K562 (cell line): Measurements from ENCODE around the gene AKAP14. TPM values are rescaled to one million over a fixed set of nuclear protein-coding genes. Genes with fewer than 3 reads are reported as not detected.

Experiments used
- ATAC-seq: fragments of 200-7000 bp; cut with Tn5 transposase; 3 replicates; pipeline ENCODE4 v1.9.1; 2020; ENCODE audit warnings: moderate library complexity
- Bru-seq: library from RNA; stranded (reverse); fragments of 400-500 nt; gene quantifications from one replicate; lab custom pipeline; 2021; lab: Mats Ljungman, UMichigan
- BruChase-seq, 2 experiments: library from RNA; stranded (reverse); fragments of 400-500 nt; gene quantifications; one replicate each; lab custom pipeline; 2021; lab: Mats Ljungman, UMichigan
- BruUV-seq: library from RNA; stranded (reverse); fragments of 400-500 nt; replicated peaks from 2 replicates; lab custom pipeline; 2021; lab: Mats Ljungman, UMichigan
- CTCF ChIA-PET: fragments of 300-600 bp; formaldehyde crosslinking; extraction: SDS; loops from one replicate; lab custom pipeline; 2021; ENCODE audit warnings: low intra/inter-chr PET ratio; lab: Yijun Ruan, JAX
- POLR2A ChIA-PET: fragments of 300-600, 350-650 bp; sonication (Branson Sonifier 250); formaldehyde crosslinking; extraction: SDS; loops from one replicate; lab custom pipeline; 2021; ENCODE audit warnings: antibody characterized with exemption, inconsistent platforms; lab: Yijun Ruan, JAX
- DNase-seq, 4 experiments: peaks; one replicate each; pipeline versions ENCODE4 v3.0.0 to v3.0.0-alpha.2; 2011 to 2018; ENCODE audit warnings: low spot score in 3 of 4, mixed read lengths in 3 of 4; ENCODE audit errors: extremely low read depth in 1 of 4
- FAIRE-seq: peaks from 2 replicates; lab custom pipeline; 2011; peaks lifted over from hg19 to GRCh38; lab: Jason Lieb, UNC
- H2AFZ ChIP-seq: 2 replicates; pipeline ENCODE4 v1.6.0; 2011; ENCODE audit warnings: low read depth, low read length, control low read depth, inconsistent platforms
- H3K27ac ChIP-seq: fragments of 200-600 bp; 3 replicates; pipeline ENCODE4 v1.8.0; 2011; ENCODE audit warnings: low read depth, mild to moderate bottlenecking, control low read depth, inconsistent platforms, low read length, moderate library complexity, mixed read lengths; ENCODE audit errors: extremely low read depth
- H3K27me3 ChIP-seq, 2 experiments: fragments of 300-600 bp in 1 of 2; 2 replicates in 1 of 2; 3 replicates in 1 of 2; pipeline versions ENCODE4 v1.6.0 to v1.8.0; 2011; ENCODE audit warnings: inconsistent platforms in 2 of 2, low read length in 2 of 2, mild to moderate bottlenecking in 1 of 2, mixed read lengths in 1 of 2, moderate library complexity in 1 of 2; ENCODE audit not compliant: control insufficient read depth in 2 of 2, insufficient read depth in 2 of 2
- H3K36me3 ChIP-seq: fragments of 300-600 bp; 3 replicates; pipeline ENCODE4 v1.8.0; 2011; ENCODE audit warnings: mild to moderate bottlenecking, low read length, inconsistent platforms; ENCODE audit not compliant: control insufficient read depth, insufficient read depth
- H3K4me1 ChIP-seq, 2 experiments: fragments of 200-600 bp in 1 of 2; replicated peaks in 1 of 2; 2 replicates in 1 of 2; 3 replicates in 1 of 2; pipeline versions ENCODE4 v1.5.1 to v1.8.0; 2011; ENCODE audit warnings: inconsistent platforms in 2 of 2, low read length in 2 of 2, mild to moderate bottlenecking in 1 of 2, mixed read lengths in 1 of 2, moderate library complexity in 1 of 2; ENCODE audit not compliant: control insufficient read depth in 2 of 2, insufficient read depth in 2 of 2
- H3K4me2 ChIP-seq: 2 replicates; pipeline ENCODE4 v1.6.1; 2011; ENCODE audit warnings: low read length, control low read depth, inconsistent platforms, mixed read lengths; ENCODE audit not compliant: insufficient read depth
- H3K4me3 ChIP-seq: fragments of 200-600 bp; sonication (generic), shearing (Covaris generic); 2 replicates; pipeline ENCODE4 v1.5.1; 2016; ENCODE audit warnings: control low read depth, inconsistent platforms
- H3K79me2 ChIP-seq: fragments of 200-600 bp; 3 replicates; pipeline ENCODE4 v1.8.0; 2011; ENCODE audit warnings: low read length, inconsistent platforms; ENCODE audit not compliant: control insufficient read depth, insufficient read depth
- H3K9ac ChIP-seq, 2 experiments: 2 replicates each; pipeline versions ENCODE4 v1.6.0 to v1.6.1; 2011; ENCODE audit warnings: low read depth in 2 of 2, low read length in 2 of 2, control low read depth in 1 of 2, inconsistent platforms in 1 of 2, mild to moderate bottlenecking in 1 of 2, mixed read lengths in 1 of 2; ENCODE audit not compliant: insufficient read depth in 1 of 2
- H3K9me1 ChIP-seq: one replicate; pipeline ENCODE4 v1.6.0; 2011; ENCODE audit warnings: inconsistent platforms, mild to moderate bottlenecking, low read length, moderate library complexity; ENCODE audit not compliant: control insufficient read depth, insufficient read depth
- H3K9me3 ChIP-seq: replicated peaks from 2 replicates; pipeline ENCODE4 v1.5.1; 2011; ENCODE audit warnings: low read depth, low read length, inconsistent platforms; ENCODE audit not compliant: control insufficient read depth, insufficient read depth
- H4K20me1 ChIP-seq: replicated peaks from 2 replicates; pipeline ENCODE4 v1.6.1; 2011; ENCODE audit warnings: low read length, inconsistent platforms, mixed read lengths; ENCODE audit not compliant: control insufficient read depth, insufficient read depth
- AFF1 ChIP-seq, 2 experiments: fragments of 450-650 bp; IDR thresholded peaks; 2 replicates each; pipeline ENCODE4 v1.6.1; 2018; ENCODE audit warnings: mild to moderate bottlenecking in 2 of 2, low read depth in 1 of 2; ENCODE audit not compliant: partially characterized antibody in 2 of 2
- ARID1B ChIP-seq: fragments of 450-650 bp; IDR thresholded peaks from 2 replicates; pipeline ENCODE4 v1.6.1; 2016; ENCODE audit warnings: antibody characterized with exemption, mild to moderate bottlenecking, inconsistent platforms
- GABPB1 ChIP-seq: sonication (generic); formaldehyde crosslinking; IDR thresholded peaks from 2 replicates; pipeline ENCODE4 v1.8.0; 2022; ENCODE audit warnings: mild to moderate bottlenecking, missing genetic modification reagents
- IFI16 ChIP-seq: fragments of 250-450 bp; sonication (Bioruptor Pico); IDR thresholded peaks from 2 replicates; pipeline ENCODE4 v2.1.2; 2022; ENCODE audit warnings: mild to moderate bottlenecking, inconsistent platforms
- ILK ChIP-seq: fragments of 450-650 bp; IDR thresholded peaks from 2 replicates; pipeline ENCODE4 v1.6.1; 2016; ENCODE audit warnings: missing genetic modification characterization, low read depth, mild to moderate bottlenecking, missing compliant biosample characterization, moderate library complexity, borderline replicate concordance
- L3MBTL2 ChIP-seq: fragments of 450-650 bp; IDR thresholded peaks from 2 replicates; pipeline ENCODE4 v1.6.1; 2016; ENCODE audit warnings: mild to moderate bottlenecking, moderate library complexity
- NR2C2 ChIP-seq, 2 experiments: fragments of 200-800 bp in 1 of 2; sonication (Bioruptor generic) in 1 of 2; sonication (generic) in 1 of 2; formaldehyde crosslinking in 1 of 2; IDR thresholded peaks; 2 replicates each; pipeline versions ENCODE4 v1.6.1 to v1.8.0; 2016 to 2022; ENCODE audit warnings: mild to moderate bottlenecking in 1 of 2, missing compliant biosample characterization in 1 of 2, missing genetic modification characterization in 1 of 2, missing genetic modification reagents in 1 of 2
- POLR2B ChIP-seq: fragments of 450-650 bp; IDR thresholded peaks from 2 replicates; pipeline ENCODE4 v1.6.1; 2018; ENCODE audit warnings: low read depth; ENCODE audit not compliant: partially characterized antibody
- RBM34 ChIP-seq: fragments of 200-400 bp; formaldehyde crosslinking; IDR thresholded peaks from 2 replicates; pipeline ENCODE4 v1.6.1; 2018; ENCODE audit warnings: low read length, borderline replicate concordance; ENCODE audit not compliant: insufficient read depth
- SRSF9 ChIP-seq: fragments of 200-400 bp; formaldehyde crosslinking; IDR thresholded peaks from 2 replicates; pipeline ENCODE4 v1.6.1; 2017; ENCODE audit warnings: low read depth, low read length, borderline replicate concordance
- ZNF217 ChIP-seq: sonication (generic); formaldehyde crosslinking; IDR thresholded peaks from 2 replicates; pipeline ENCODE4 v1.8.0; 2022; ENCODE audit warnings: mild to moderate bottlenecking, missing genetic modification reagents
- ZNF583 ChIP-seq: fragments of 250-450 bp; sonication (Bioruptor Pico); IDR thresholded peaks from 2 replicates; pipeline ENCODE4 v1.4.0; 2020
- ZNF79 ChIP-seq: fragments of 250-450 bp; sonication (Bioruptor Pico); IDR thresholded peaks from 2 replicates; pipeline ENCODE4 v1.4.0; 2020; ENCODE audit warnings: low read depth, mild to moderate bottlenecking, moderate library complexity
- WGBS: fragments of 100-300 bp; shearing (Covaris generic); methylation state at CpG from one replicate; pipeline ENCODE4 v1.1.6; 2016; ENCODE audit warnings: low coverage, mixed read lengths; ENCODE audit not compliant: insufficient coverage; ENCODE audit errors: missing lambda C conversion rate; 5-methylcytosine and 5-hydroxymethylcytosine counted together
- in situ Hi-C: fragments of 300-500 bp; cut with MboI; formaldehyde crosslinking; loops from 4 replicates; pipeline ENCODE4 v1.15.0; 2018; ENCODE audit warnings: inconsistent platforms, mixed read lengths
- intact Hi-C: fragments of 100-400 bp; cut with micrococcal nuclease; formaldehyde crosslinking; loops from 2 replicates; pipeline ENCODE4 v1.14.2; 2022
- long read RNA-seq, 3 experiments: library from polyadenylated mRNA in 2 of 3; library from RNA in 1 of 3; unstranded in 2 of 3; stranded (forward) in 1 of 3; transcript quantifications; one replicate each; pipeline ENCODE4 v2.0.0, GENCODE V29; 2019 to 2022
- polyA minus RNA-seq, 3 experiments: library from RNA; depleted of rRNA, polyadenylated mRNA; stranded (reverse); fragments of >200 nt; gene quantifications; 2 replicates each; pipeline ENCODE4 v1.2.3, GENCODE V29; 2011
- polyA plus RNA-seq, 8 experiments: library from polyadenylated mRNA; depleted of rRNA in 4 of 8; stranded (reverse) in 5 of 8; unstranded in 3 of 8; fragments of >200 nt; fragmentation: Nextera tagmentation in 2 of 8; fragmentation: Illumina TruSeq in 1 of 8; extraction: Ambion mirVana in 2 of 8; extraction: Trizol in 1 of 8; gene quantifications; 2 replicates each; pipeline versions ENCODE4 v1.2.1 to v1.2.3, GENCODE V29; 2011 to 2014; ENCODE audit warnings: inconsistent platforms in 1 of 8, missing spikeins in 1 of 8
- total RNA-seq, 7 experiments: library from RNA; depleted of rRNA in 6 of 7; stranded (reverse); fragments of >200 nt in 6 of 7; fragmentation: Illumina TruSeq in 2 of 7; extraction: Trizol in 2 of 7; gene quantifications; 2 replicates each; pipeline versions ENCODE4 v1.2.1 to v1.2.3, GENCODE V29; 2011 to 2021; ENCODE audit warnings: low replicate concordance in 1 of 7

The AKAP14 gene
- not detected in 2 replicates for total RNA-seq (2011; cell fraction: chromatin; rRNA removed; ENCODE audit: low replicate concordance)
- total RNA-seq (2011; cell fraction: nucleolus; rRNA removed): not detected in 2 replicates
- total RNA-seq (2011; cell fraction: nucleoplasm; rRNA removed): 1.6 TPM in 1 of 2 replicates, not detected in the other
- not detected in 2 replicates for total RNA-seq (2014; rRNA removed)
- 0.48 TPM in 1 of 2 replicates, not detected in the other for total RNA-seq (2014; rRNA removed; fragmentation: Illumina TruSeq; extraction: Trizol)
- total RNA-seq (2015; rRNA removed; fragmentation: Illumina TruSeq; extraction: Trizol): not detected in 2 replicates
- not detected in 2 replicates for total RNA-seq (2021)
- not detected in 2 replicates for polyA plus RNA-seq (2011; rRNA removed)
- polyA plus RNA-seq (2011; cell fraction: cytosol; rRNA removed): not detected in 2 replicates
- not detected in 2 replicates for polyA plus RNA-seq (2011; cell fraction: nucleus; rRNA removed)
- not detected in 2 replicates for polyA plus RNA-seq (2012)
- polyA plus RNA-seq (2014; fragmentation: Illumina TruSeq; extraction: Trizol): not detected in 2 replicates
- not detected for polyA plus RNA-seq (2014; fragmentation: Nextera tagmentation; extraction: Ambion mirVana)
- not detected in 2 replicates for polyA plus RNA-seq (2014; rRNA removed)
- polyA minus RNA-seq (2011; rRNA and poly(A)+ RNA removed): not detected in 2 replicates
- not detected in 2 replicates for polyA minus RNA-seq (2011; cell fraction: cytosol; rRNA and poly(A)+ RNA removed)
- polyA minus RNA-seq (2011; cell fraction: nucleus; rRNA and poly(A)+ RNA removed): not detected in 2 replicates
- Bru-seq, nascent RNA: percentile 4 among the genes with signal in this experiment
- BruChase-seq, experiment 1, labeled RNA remaining after a 2-hour chase: percentile 24 among the genes with signal in this experiment
- BruChase-seq, experiment 2, labeled RNA remaining after a 6-hour chase: percentile 25 among the genes with signal in this experiment
- long read RNA-seq, experiment 1: 0 reads
- long read RNA-seq, experiment 2, partial matches to known transcripts: 0 of 1 reads
- long read RNA-seq, experiment 2, other reads (novel, unspliced or antisense): 1 of 1 reads
- long read RNA-seq, experiment 3: 0 reads

DNA sequence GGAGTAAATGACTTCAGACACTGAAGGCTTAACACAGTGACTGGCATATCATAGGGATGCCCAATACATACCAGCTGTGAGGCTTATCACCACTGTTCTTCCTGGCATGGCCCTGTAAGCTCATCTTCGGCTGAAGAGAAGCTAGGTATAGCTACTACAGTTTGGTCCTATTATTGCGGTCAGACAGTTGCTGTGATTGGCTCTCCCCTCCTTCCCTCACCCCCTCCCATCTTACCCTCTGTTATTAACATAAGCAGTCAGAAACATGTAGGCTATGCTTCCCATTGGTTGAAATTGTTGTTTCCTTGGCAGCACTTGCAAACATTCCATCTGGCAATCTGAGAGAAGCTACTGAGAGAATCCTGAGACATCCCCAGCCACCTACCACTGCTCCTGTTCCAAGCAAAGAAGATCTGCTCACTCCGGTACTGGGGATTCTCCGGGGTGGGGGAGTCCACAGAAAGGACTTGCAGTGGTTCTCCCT lies at the start of gene AKAP14:
TSS of gene AKAP14 (plus strand) at position 51 of the 484 bp plus-strand sequence. CDS start 7,331 bp downstream, outside the sequence.
- ATAC-seq: no peak
- 11% methylated on average over 4 of the region's 4 CpGs for WGBS
- H3K9me1 ChIP-seq: no peaks in the 10 kb centered on the region
- no peak within 1 kb of the TSS for H3K27ac ChIP-seq
- no peak within 1 kb of the TSS for H3K4me3 ChIP-seq
- intact Hi-C loops: no loop called here
- H3K27me3 ChIP-seq: no peaks in the 10 kb centered on the region
- no peak within 1 kb of the TSS for H2AFZ ChIP-seq
- DNase-seq: no peak
- no peak for FAIRE-seq
- H3K9ac ChIP-seq: no peak within 1 kb of the TSS
- POLR2A ChIA-PET: interaction anchor here (1.4 kb wide), 1 partner anchor 105 kb away, joined by 5 read pairs; the partner anchor contains the start of gene RPL39
- H3K36me3 ChIP-seq: no peaks in the 10 kb centered on the region
- no peak within 1 kb of the TSS for H3K4me2 ChIP-seq
- CTCF ChIA-PET: no interaction called here
- BruUV-seq: no TSS peak
- H3K9me3 ChIP-seq: no peaks in the 10 kb centered on the region
- no peaks in the 10 kb centered on the region for H3K79me2 ChIP-seq
- peaks cover 0 to 2% of the 10 kb centered on the region in 2 experiments; a peak in 3 of 5 replicates for H3K4me1 ChIP-seq
- in situ Hi-C loops: no loop called here
- H4K20me1 ChIP-seq: no peaks in the 10 kb centered on the region
- TF ChIP-seq GABPB1 (no peak), RBM34 (no peak), ARID1B (no peak), SRSF9 (no peak), ZNF79 (CRISPR knock-in tag) (no peak), ZNF583 (CRISPR knock-in tag) (no peak), L3MBTL2 (no peak), POLR2B (no peak), ZNF217 (CRISPR knock-in tag) (no peak), ILK (no peak), AFF1 (IDR thresholded peaks at IDR 0.05; ENCODE audit: low read depth in 1 of 2, partially characterized antibody in 2 of 2) (no peak), NR2C2 (CRISPR knock-in tag; IDR thresholded peaks at IDR 0.05) (no peak), NR2C2 (tag; IDR thresholded peaks at IDR 0.05) (no peak), IFI16 (CRISPR knock-in tag) (no peak)
